A549 (cell line): ENCODE results near the gene C1orf115. TPM values are rescaled to one million over a fixed set of nuclear protein-coding genes. Genes with fewer than 3 reads are reported as not detected.

Experiments used
- ATAC-seq, 2 experiments: fragments of 200-7000 bp in 1 of 2; fragments of >200 bp in 1 of 2; cut with Nextera tagmentation in 1 of 2; cut with Tn5 transposase in 1 of 2; 3 replicates each; pipeline versions ENCODE4 v1.8.0 to v1.9.1; 2018 to 2020; ENCODE audit warnings: mild to moderate bottlenecking in 1 of 2, moderate library complexity in 1 of 2
- CTCF ChIA-PET: fragments of 300-600 bp; sonication (Branson Sonifier 250); formaldehyde crosslinking; extraction: SDS; loops from one replicate; lab custom pipeline; 2021; ENCODE audit warnings: antibody characterized with exemption, inconsistent platforms; lab: Yijun Ruan, JAX
- POLR2A ChIA-PET: fragments of 350-600 bp; formaldehyde crosslinking; extraction: SDS; loops from one replicate; lab custom pipeline; 2021; ENCODE audit warnings: antibody characterized with exemption, inconsistent platforms; lab: Yijun Ruan, JAX
- DNase-seq, 2 experiments: peaks; one replicate each; pipeline versions ENCODE4 v3.0.0 to v3.0.0-alpha.2; 2011 to 2016; ENCODE audit warnings: low read depth in 1 of 2, low spot score in 1 of 2
- FAIRE-seq: peaks from 2 replicates; lab custom pipeline; 2011; peaks lifted over from hg19 to GRCh38; lab: Jason Lieb, UNC
- H3K27ac ChIP-seq, 2 experiments: fragments of >200 bp; sonication (Bioruptor Twin); formaldehyde crosslinking; 3 replicates each; pipeline ENCODE4 v1.5.1; 2016 to 2017
- H3K4me1 ChIP-seq: fragments of >200 bp; sonication (Bioruptor Twin); formaldehyde crosslinking; 3 replicates; pipeline ENCODE4 v1.6.1; 2016
- H3K4me2 ChIP-seq: fragments of >200 bp; sonication (Bioruptor Twin); formaldehyde crosslinking; 3 replicates; pipeline ENCODE4 v1.6.1; 2016
- H3K4me3 ChIP-seq: fragments of >200 bp; sonication (Bioruptor Twin); formaldehyde crosslinking; 3 replicates; pipeline ENCODE4 v1.5.1; 2016
- H3K9me3 ChIP-seq: fragments of >200 bp; sonication (Bioruptor Twin); formaldehyde crosslinking; 3 replicates; pipeline ENCODE4 v1.6.1; 2016
- BHLHE40 ChIP-seq: IDR thresholded peaks from 2 replicates; pipeline ENCODE4 v1.6.1; 2012; ENCODE audit warnings: low read depth, low read length, inconsistent platforms
- CBX8 ChIP-seq: fragments of 200-600 bp; sonication (generic); IDR thresholded peaks from 2 replicates; pipeline ENCODE4 v1.6.1; 2016
- CEBPB ChIP-seq, 2 experiments: fragments of >200 bp in 1 of 2; sonication (Bioruptor Twin) in 1 of 2; formaldehyde crosslinking in 1 of 2; IDR thresholded peaks; 2 replicates each; pipeline ENCODE4 v1.6.1; 2012 to 2016
- CHD2 ChIP-seq: fragments of 150-350 bp; IDR thresholded peaks from 2 replicates; pipeline ENCODE4 v1.6.1; 2014; ENCODE audit warnings: low read length; ENCODE audit not compliant: partially characterized antibody
- CHD4 ChIP-seq: fragments of 200-600 bp; sonication (generic); IDR thresholded peaks from 2 replicates; pipeline ENCODE4 v1.6.1; 2016; ENCODE audit warnings: antibody characterized with exemption, mild to moderate bottlenecking, borderline replicate concordance
- EHMT2 ChIP-seq: fragments of 200-600 bp; sonication (generic); IDR thresholded peaks from 2 replicates; pipeline ENCODE4 v1.6.1; 2016; ENCODE audit warnings: antibody characterized with exemption, low read depth, mild to moderate bottlenecking, moderate library complexity
- EP300 ChIP-seq, 2 experiments: fragments of >200 bp; sonication (Bioruptor Twin); formaldehyde crosslinking; IDR thresholded peaks; 2 replicates in 1 of 2; 3 replicates in 1 of 2; pipeline ENCODE4 v1.6.1; 2016 to 2017
- ESRRA ChIP-seq: fragments of 150-350 bp; IDR thresholded peaks from 2 replicates; pipeline ENCODE4 v1.6.1; 2014; ENCODE audit warnings: mild to moderate bottlenecking, low read length, borderline replicate concordance
- FOSB ChIP-seq: fragments of 250-450 bp; sonication (Bioruptor Pico); IDR thresholded peaks from 2 replicates; pipeline ENCODE4 v1.5.0; 2020; ENCODE audit warnings: mild to moderate bottlenecking, moderate library complexity
- HEYL ChIP-seq: fragments of 250-450 bp; sonication (Bioruptor Pico); IDR thresholded peaks from 2 replicates; pipeline ENCODE4 v1.8.0; 2021; ENCODE audit warnings: mild to moderate bottlenecking, moderate library complexity
- HOXB5 ChIP-seq: fragments of 250-450 bp; sonication (Bioruptor Pico); IDR thresholded peaks from 2 replicates; pipeline ENCODE4 v1.5.0; 2020; ENCODE audit warnings: mild to moderate bottlenecking, moderate library complexity
- KDM1A ChIP-seq: fragments of 200-600 bp; sonication (generic); IDR thresholded peaks from 2 replicates; pipeline ENCODE4 v1.6.1; 2016; ENCODE audit warnings: low read depth, mild to moderate bottlenecking
- MAFK ChIP-seq: fragments of 450-650 bp; IDR thresholded peaks from 2 replicates; pipeline ENCODE4 v1.6.1; 2014; ENCODE audit not compliant: partially characterized antibody
- MAZ ChIP-seq: fragments of 150-350 bp; IDR thresholded peaks from 2 replicates; pipeline ENCODE4 v1.6.1; 2014; ENCODE audit warnings: antibody characterized with exemption, low read depth, low read length, borderline replicate concordance
- MYC ChIP-seq: IDR thresholded peaks from 2 replicates; pipeline ENCODE4 v1.6.1; 2012; ENCODE audit warnings: mild to moderate bottlenecking, inconsistent platforms, low read length, improper control_type of control experiment, borderline replicate concordance
- NFE2L2 ChIP-seq: fragments of 150-350 bp; conservative IDR thresholded peaks from 2 replicates; pipeline ENCODE4 v1.6.1; 2014; ENCODE audit warnings: low read length
- NPAS2 ChIP-seq: fragments of 250-450 bp; sonication (Bioruptor Pico); IDR thresholded peaks from 2 replicates; pipeline ENCODE4 v1.8.0; 2022; ENCODE audit warnings: mild to moderate bottlenecking, moderate library complexity, borderline replicate concordance
- POLR2AphosphoS2 ChIP-seq: conservative IDR thresholded peaks from 2 replicates; pipeline ENCODE4 v1.6.1; 2012; ENCODE audit warnings: low read length, improper control_type of control experiment, inconsistent platforms
- RAD21 ChIP-seq, 2 experiments: fragments of >200 bp in 1 of 2; sonication (Bioruptor Twin) in 1 of 2; formaldehyde crosslinking in 1 of 2; IDR thresholded peaks in 1 of 2; conservative IDR thresholded peaks in 1 of 2; 2 replicates in 1 of 2; 3 replicates in 1 of 2; pipeline ENCODE4 v1.6.1; 2012 to 2018; ENCODE audit warnings: inconsistent platforms in 1 of 2
- ZFP36 ChIP-seq: fragments of 450-650 bp; IDR thresholded peaks from 2 replicates; pipeline ENCODE4 v1.6.1; 2014; ENCODE audit warnings: borderline replicate concordance; ENCODE audit not compliant: partially characterized antibody
- WGBS: methylation state at CpG from one replicate; pipeline ENCODE4 v1.1.6; 2017; ENCODE audit errors: missing lambda C conversion rate; 5-methylcytosine and 5-hydroxymethylcytosine counted together
- polyA plus RNA-seq, 4 experiments: library from polyadenylated mRNA; depleted of rRNA in 3 of 4; stranded (reverse); fragments of >200 nt; fragmentation: RNase III in 1 of 4; extraction: RNeasy Plus Mini Kit Qiagen cat#74134 plus additional on column Dnase treatment in 1 of 4; gene quantifications; 2 replicates in 3 of 4; 3 replicates in 1 of 4; pipeline ENCODE4 v1.2.3, GENCODE V29; 2011 to 2017
- TF ChIP-seq, protein P1 (sequence below): IDR thresholded peaks from 2 replicates; pipeline ENCODE4 v1.6.1; 2012; ENCODE audit warnings: low read depth, borderline replicate concordance
- TF ChIP-seq, protein P2 (sequence below): fragments of >200 bp; sonication (Bioruptor Twin); formaldehyde crosslinking; IDR thresholded peaks from 3 replicates; pipeline ENCODE4 v1.6.1; 2016
- TF ChIP-seq, protein P3 (sequence below): IDR thresholded peaks from 2 replicates; pipeline ENCODE4 v1.6.1; 2012
- TF ChIP-seq, protein P4 (sequence below): fragments of >200 bp; sonication (Bioruptor Twin); formaldehyde crosslinking; IDR thresholded peaks from 2 replicates; pipeline ENCODE4 v1.6.1; 2016
- TF ChIP-seq, protein P5 (sequence below): IDR thresholded peaks from 2 replicates; pipeline ENCODE4 v1.6.1; 2012
- TF ChIP-seq, protein P6 (sequence below): fragments of 150-350 bp; IDR thresholded peaks from 2 replicates; pipeline ENCODE4 v1.6.1; 2014; ENCODE audit warnings: low read depth, mild to moderate bottlenecking, low read length
- TF ChIP-seq, protein P7 (sequence below): fragments of 450-650 bp; IDR thresholded peaks from 2 replicates; pipeline ENCODE4 v1.6.1; 2014; ENCODE audit warnings: antibody characterized with exemption

C1orf115 gene
- polyA plus RNA-seq, 2 of the 4 experiments (the other 2 are of a cell fraction), result 6.4 to 7.5 TPM

DNA sequence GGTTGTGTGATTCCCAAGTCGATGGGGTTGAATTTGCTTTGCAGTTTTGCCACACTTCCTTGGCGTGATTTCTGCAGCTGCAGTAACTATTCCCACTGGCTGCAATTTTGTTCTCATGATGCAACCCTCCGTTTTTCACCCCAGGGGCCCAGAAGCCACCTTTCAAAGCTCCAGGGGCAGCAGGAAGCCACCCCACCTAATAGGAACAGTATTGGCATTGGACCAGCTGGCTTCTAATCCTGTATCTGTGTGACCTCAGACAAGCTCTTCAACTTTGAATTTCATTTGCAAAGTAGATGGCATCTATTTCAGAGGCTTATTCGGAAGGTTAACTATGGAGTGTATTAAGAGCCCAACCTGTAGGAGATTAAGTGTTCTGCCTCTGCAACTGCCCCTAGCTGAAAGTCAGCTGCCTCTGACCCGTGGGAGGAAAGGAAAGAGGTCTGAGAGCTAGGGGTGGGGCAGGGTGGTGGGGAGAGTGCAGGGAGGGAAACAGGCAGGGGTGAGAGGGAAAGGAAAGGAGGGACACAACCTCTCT is 12.6 kb downstream of the C1orf115 start:
- Histone ChIP-seq H3K27ac (no peak overlapping the region), H3K4me3 (no peak overlapping the region), H3K4me2 (no peak overlapping the region), H3K9me3 (0 out of 3 replicates have a peak, but pooled peaks cover 4% of the 10 kb centered on the region), H3K4me1 (peaks cover 9% of the 10 kb centered on the region)
- ATAC-seq, result no peak
- 37% methylated on average over 5 of the region's 5 CpGs for WGBS
- no peak for FAIRE-seq
- DNase-seq, result no peak
- TF ChIP-seq HOXB5 (CRISPR knock-in tag) (no peak), NPAS2 (no peak), POLR2AphosphoS2 (no peak), EHMT2 (no peak)
- ChIA-PET POLR2A (no interaction called here), CTCF (interaction anchor here (0.8 to 5.9 kb wide), 4 partner anchors 12 to 73 kb away, joined by 3 to 20 read pairs (median 7); no protein-coding TSS in a partner anchor)

DNA sequence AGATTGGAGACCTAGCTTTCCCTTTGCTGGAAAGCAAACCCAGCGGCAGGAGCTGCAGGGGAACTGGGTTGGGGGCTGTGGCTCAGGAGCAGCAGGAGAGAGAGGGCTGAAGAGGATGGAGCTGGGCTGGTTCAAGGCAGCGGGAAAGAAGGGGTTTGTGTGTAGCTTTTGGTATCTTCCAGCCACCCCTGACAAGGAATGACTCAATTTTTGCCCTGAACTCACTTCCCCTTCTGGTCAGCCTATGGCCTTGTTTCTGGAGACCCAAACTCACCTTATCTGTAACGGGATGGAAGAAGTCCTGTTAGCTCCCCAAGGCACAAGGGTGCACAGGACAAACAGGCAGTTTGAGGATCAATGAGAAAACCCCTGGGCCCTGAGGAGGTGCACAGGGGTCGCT is 13.1 kb downstream of the C1orf115 start:
- ChIA-PET POLR2A (no interaction called here), CTCF (interaction anchor here (0.8 to 5.9 kb wide), 4 partner anchors 12 to 73 kb away, joined by 3 to 20 read pairs (median 7); no protein-coding TSS in a partner anchor)
- TF ChIP-seq, protein P1, sequence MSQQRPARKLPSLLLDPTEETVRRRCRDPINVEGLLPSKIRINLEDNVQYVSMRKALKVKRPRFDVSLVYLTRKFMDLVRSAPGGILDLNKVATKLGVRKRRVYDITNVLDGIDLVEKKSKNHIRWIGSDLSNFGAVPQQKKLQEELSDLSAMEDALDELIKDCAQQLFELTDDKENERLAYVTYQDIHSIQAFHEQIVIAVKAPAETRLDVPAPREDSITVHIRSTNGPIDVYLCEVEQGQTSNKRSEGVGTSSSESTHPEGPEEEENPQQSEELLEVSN, result no peak
- no peak for TF ChIP-seq KDM1A
- no peak for TF ChIP-seq NFE2L2
- TF ChIP-seq RAD21 (conservative IDR thresholded peaks at IDR 0.05 in 1 of 2, IDR thresholded peaks at IDR 0.05 in 1 of 2), result no peak
- TF ChIP-seq CHD4, result no peak
- TF ChIP-seq FOSB, result no peak
- TF ChIP-seq, protein P2, sequence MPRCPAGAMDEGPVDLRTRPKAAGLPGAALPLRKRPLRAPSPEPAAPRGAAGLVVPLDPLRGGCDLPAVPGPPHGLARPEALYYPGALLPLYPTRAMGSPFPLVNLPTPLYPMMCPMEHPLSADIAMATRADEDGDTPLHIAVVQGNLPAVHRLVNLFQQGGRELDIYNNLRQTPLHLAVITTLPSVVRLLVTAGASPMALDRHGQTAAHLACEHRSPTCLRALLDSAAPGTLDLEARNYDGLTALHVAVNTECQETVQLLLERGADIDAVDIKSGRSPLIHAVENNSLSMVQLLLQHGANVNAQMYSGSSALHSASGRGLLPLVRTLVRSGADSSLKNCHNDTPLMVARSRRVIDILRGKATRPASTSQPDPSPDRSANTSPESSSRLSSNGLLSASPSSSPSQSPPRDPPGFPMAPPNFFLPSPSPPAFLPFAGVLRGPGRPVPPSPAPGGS, result no peak
- no peak for TF ChIP-seq CEBPB (IDR thresholded peaks at IDR 0.05)
- no peak for TF ChIP-seq MAZ
- no peak for TF ChIP-seq HEYL (CRISPR knock-in tag)
- no peak for TF ChIP-seq CBX8
- TF ChIP-seq, protein P3, sequence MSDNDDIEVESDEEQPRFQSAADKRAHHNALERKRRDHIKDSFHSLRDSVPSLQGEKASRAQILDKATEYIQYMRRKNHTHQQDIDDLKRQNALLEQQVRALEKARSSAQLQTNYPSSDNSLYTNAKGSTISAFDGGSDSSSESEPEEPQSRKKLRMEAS, result no peak
- no peak for TF ChIP-seq ESRRA
- Histone ChIP-seq H3K27ac (no peak overlapping the region), H3K9me3 (0 out of 3 replicates have a peak, but pooled peaks cover 4% of the 10 kb centered on the region), H3K4me1 (peaks cover 7% of the 10 kb centered on the region), H3K4me3 (no peak overlapping the region), H3K4me2 (no peak overlapping the region)
- FAIRE-seq (no peak), DNase-seq (no peak), ATAC-seq (no peak)
- WGBS, result 74% methylated on average over 4 of the region's 4 CpGs

DNA sequence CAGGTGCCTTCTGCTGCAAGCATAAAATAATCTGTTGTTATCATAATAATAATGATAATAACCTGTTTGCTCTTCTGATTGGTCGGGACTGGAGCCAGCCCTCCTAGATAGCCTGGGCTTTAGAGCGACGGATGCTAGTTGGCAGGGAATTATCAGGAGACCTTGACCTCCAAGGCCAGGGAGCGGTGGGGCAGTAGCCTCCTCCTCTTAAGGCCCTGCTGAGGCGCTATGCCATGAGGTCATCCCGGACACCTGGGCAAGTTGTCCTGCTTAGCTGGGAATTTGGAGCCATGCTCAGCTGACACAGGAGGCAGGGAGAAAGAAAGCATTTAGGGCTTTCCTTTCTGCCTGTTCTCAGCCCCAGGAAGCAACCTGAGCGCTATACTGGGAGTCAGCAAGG is 15.6 kb downstream of the C1orf115 start:
- ChIA-PET CTCF (interaction anchor here (1.3 kb wide), 1 partner anchor 71 kb away, joined by 3 read pairs; no protein-coding TSS in a partner anchor), POLR2A (no interaction called here)
- 76% methylated on average over 7 of the region's 7 CpGs for WGBS
- FAIRE-seq (no peak), ATAC-seq (no peak), DNase-seq (no peak)
- TF ChIP-seq, protein P3, result no peak
- no peak for TF ChIP-seq CBX8
- no peak for TF ChIP-seq KDM1A
- TF ChIP-seq, protein P4, sequence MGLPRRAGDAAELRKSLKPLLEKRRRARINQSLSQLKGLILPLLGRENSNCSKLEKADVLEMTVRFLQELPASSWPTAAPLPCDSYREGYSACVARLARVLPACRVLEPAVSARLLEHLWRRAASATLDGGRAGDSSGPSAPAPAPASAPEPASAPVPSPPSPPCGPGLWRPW, result no peak
- TF ChIP-seq ZFP36, result no peak
- TF ChIP-seq, protein P5, sequence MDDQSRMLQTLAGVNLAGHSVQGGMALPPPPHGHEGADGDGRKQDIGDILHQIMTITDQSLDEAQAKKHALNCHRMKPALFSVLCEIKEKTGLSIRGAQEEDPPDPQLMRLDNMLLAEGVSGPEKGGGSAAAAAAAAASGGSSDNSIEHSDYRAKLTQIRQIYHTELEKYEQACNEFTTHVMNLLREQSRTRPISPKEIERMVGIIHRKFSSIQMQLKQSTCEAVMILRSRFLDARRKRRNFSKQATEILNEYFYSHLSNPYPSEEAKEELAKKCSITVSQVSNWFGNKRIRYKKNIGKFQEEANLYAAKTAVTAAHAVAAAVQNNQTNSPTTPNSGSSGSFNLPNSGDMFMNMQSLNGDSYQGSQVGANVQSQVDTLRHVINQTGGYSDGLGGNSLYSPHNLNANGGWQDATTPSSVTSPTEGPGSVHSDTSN, result no peak
- TF ChIP-seq, protein P6, sequence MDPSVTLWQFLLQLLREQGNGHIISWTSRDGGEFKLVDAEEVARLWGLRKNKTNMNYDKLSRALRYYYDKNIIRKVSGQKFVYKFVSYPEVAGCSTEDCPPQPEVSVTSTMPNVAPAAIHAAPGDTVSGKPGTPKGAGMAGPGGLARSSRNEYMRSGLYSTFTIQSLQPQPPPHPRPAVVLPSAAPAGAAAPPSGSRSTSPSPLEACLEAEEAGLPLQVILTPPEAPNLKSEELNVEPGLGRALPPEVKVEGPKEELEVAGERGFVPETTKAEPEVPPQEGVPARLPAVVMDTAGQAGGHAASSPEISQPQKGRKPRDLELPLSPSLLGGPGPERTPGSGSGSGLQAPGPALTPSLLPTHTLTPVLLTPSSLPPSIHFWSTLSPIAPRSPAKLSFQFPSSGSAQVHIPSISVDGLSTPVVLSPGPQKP, result no peak
- no peak for TF ChIP-seq ESRRA
- TF ChIP-seq MYC, result no peak
- no peak for TF ChIP-seq MAFK
- TF ChIP-seq CHD2, result no peak
- no peak for TF ChIP-seq BHLHE40
- TF ChIP-seq HEYL (CRISPR knock-in tag), result no peak
- TF ChIP-seq EP300 (IDR thresholded peaks at IDR 0.05), result no peak
- no peak for TF ChIP-seq POLR2AphosphoS2
- TF ChIP-seq, protein P7, sequence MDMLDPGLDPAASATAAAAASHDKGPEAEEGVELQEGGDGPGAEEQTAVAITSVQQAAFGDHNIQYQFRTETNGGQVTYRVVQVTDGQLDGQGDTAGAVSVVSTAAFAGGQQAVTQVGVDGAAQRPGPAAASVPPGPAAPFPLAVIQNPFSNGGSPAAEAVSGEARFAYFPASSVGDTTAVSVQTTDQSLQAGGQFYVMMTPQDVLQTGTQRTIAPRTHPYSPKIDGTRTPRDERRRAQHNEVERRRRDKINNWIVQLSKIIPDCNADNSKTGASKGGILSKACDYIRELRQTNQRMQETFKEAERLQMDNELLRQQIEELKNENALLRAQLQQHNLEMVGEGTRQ, result no peak
- no peak overlapping the region for H3K4me2 ChIP-seq
- H3K4me3 ChIP-seq, result no peak overlapping the region
- 0 out of 3 replicates have a peak, but pooled peaks cover 4% of the 10 kb centered on the region for H3K9me3 ChIP-seq
- no peaks in the 10 kb centered on the region for H3K4me1 ChIP-seq
- H3K27ac ChIP-seq, result no peak overlapping the region
